ENCODE results near the gene MXRA7. TPM values are rescaled to one million over a fixed set of nuclear protein-coding genes. Genes with fewer than 3 reads are reported as not detected.
A peak's percentile ranks its signal among the peaks of the same experiment; 100 is the strongest.

MXRA7 gene
- total and polyA plus RNA-seq, 2 donors (not counting 3 experiments of a cell fraction or from before 2014, with no cell fraction given), result 49.5 to 95.8 TPM

DNA sequence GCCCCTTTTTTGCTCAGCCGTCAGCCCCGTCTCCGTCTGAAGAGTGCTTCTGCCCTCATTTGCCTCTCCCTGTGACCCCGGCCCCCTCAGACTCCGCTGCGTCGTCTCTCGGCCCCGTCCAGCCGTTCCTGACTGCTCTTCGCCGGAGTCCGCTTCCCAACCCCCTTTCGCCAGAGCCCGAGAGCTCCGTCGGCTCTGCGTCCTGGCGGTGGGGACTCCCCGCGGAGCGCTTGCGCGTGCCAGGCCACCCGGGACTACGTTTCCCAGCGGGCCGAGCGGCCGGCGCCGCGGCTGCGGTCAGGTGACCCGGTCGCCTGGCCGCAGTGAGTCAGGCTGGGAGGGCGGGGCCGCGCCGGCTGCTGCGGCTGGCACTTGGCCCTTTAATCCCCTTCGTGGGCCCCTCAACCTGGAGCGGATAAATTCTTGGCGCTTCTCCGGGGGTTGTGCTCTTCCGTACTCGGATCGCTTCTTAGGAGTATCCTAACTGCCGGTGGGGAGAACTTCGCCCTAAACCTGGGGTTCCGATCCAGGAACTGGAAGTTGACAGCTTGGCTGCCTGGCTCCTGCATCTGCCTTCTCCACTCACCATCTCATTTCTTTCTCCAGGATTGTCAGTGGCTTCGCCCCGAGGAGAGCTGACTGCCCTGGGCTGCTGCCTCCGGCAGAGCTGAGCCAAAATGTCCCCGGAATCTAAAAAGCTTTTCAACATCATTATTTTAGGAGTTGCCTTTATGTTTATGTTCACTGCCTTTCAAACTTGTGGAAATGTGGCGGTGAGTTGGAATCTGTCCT is 27.1 kb upstream of the MXRA7 start, which contains the start of gene MFSD11:
TSS of gene MFSD11 (plus strand) at position 444 of the 792 bp plus-strand sequence. CDS start at position 678, 234 bp downstream.
- Histone ChIP-seq H3K4me3 (replicated peaks in 1 of 3; ENCODE audit: insufficient read depth in 1 of 3, low read depth in 1 of 3, low read length in 3 of 3) (peak within 1 kb of the TSS; percentile 82 to 96 (median 90)), H3K9me1 (replicated peaks; ENCODE audit: control insufficient read depth, extremely low read depth, insufficient read depth, low read length) (no peaks in the 10 kb centered on the region), H3K4me2 (ENCODE audit: insufficient read depth, low read length) (peak within 1 kb of the TSS; percentile 96), H3K9me3 (replicated peaks; ENCODE audit: control insufficient read depth, insufficient read depth, low read length) (no peaks in the 10 kb centered on the region), H3K27ac (ENCODE audit: insufficient read depth, low read depth, low read length) (peak within 1 kb of the TSS; percentile 92), H4K20me1 (replicated peaks; ENCODE audit: control insufficient read depth, extremely low read depth, insufficient read depth, low read length) (peaks cover 6% of the 10 kb centered on the region), H3K27me3 (ENCODE audit: control insufficient read depth in 2 of 2, insufficient read depth in 2 of 2, low read length in 2 of 2) (no peaks in the 10 kb centered on the region), H3K36me3 (ENCODE audit: control insufficient read depth in 2 of 2, extremely low read depth in 1 of 2, insufficient read depth in 2 of 2, low read length in 2 of 2) (peaks cover 6 to 25% of the 10 kb centered on the region in 2 experiments), H3K9ac (replicated peaks; ENCODE audit: extremely low read depth, insufficient read depth, low read length) (peak within 1 kb of the TSS; percentile 97), H3K79me2 (ENCODE audit: control insufficient read depth, insufficient read depth, low read length) (peaks cover 55% of the 10 kb centered on the region), H2AFZ (ENCODE audit: low read depth, low read length) (peak within 1 kb of the TSS; percentile 87), H3K4me1 (ENCODE audit: control insufficient read depth, extremely low read depth, insufficient read depth, low read length) (peaks cover 37% of the 10 kb centered on the region)
- TSS peak; percentile 57 for BruUV-seq (replicated peaks)
- ChIA-PET POLR2A (interaction anchor here (1.0 to 2.7 kb wide), 5 partner anchors 10 to 66 kb away, joined by 3 to 21 read pairs (median 5); no protein-coding TSS in a partner anchor), CTCF (interaction anchor here (1.4 to 3.8 kb wide), 6 partner anchors 11 to 319 kb away, joined by 3 to 22 read pairs (median 8); partner anchors contain the start of genes JMJD6 and METTL23)
- intact Hi-C loops (cut with micrococcal nuclease), result loop anchor here (1.0 to 5.0 kb wide), 5 partner anchors 12 to 402 kb away; partner anchors contain the start of genes JMJD6, METTL23 and SEC14L1
- FAIRE-seq, result no peak
- peak; percentile 96 for DNase-seq (ENCODE audit: low read depth, low spot score)
- TF ChIP-seq GATA2 (IDR thresholded peaks at IDR 0.05; ENCODE audit: insufficient read depth, insufficient read length, low read depth, low read length) (no peak), FOS (IDR thresholded peaks at IDR 0.05; ENCODE audit: borderline replicate concordance, insufficient read depth, low read length) (peak; percentile 80), JUN (IDR thresholded peaks at IDR 0.05; ENCODE audit: borderline replicate concordance, insufficient read depth, insufficient read length, low read depth) (peak; percentile 3), POLR2A (IDR thresholded peaks at IDR 0.05; ENCODE audit: low read depth, low read length) (peak; percentile 47), MYC (IDR thresholded peaks at IDR 0.05; ENCODE audit: low read depth, low read length) (no peak), POLR2AphosphoS5 (IDR thresholded peaks at IDR 0.05; ENCODE audit: insufficient read depth, low read depth, low read length) (no peak)
- TF ChIP-seq, protein P1, sequence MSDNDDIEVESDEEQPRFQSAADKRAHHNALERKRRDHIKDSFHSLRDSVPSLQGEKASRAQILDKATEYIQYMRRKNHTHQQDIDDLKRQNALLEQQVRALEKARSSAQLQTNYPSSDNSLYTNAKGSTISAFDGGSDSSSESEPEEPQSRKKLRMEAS (IDR thresholded peaks at IDR 0.05; ENCODE audit: insufficient read depth, insufficient read length), result peak; percentile 38
- dilution Hi-C loops (cut with MboI; ENCODE audit: extremely low pct_ligation_motif_present, low sequenced_read_pairs), result no loop called here
